Fibroblast of mammary gland (primary cell): Measurements from ENCODE around the gene MKNK2.

Experiments
- DNase-seq: peaks from one replicate; pipeline ENCODE4 v3.0.0-alpha.2; 2010; ENCODE audit warnings: low read depth
- H3K4me3 ChIP-seq: 2 replicates; pipeline ENCODE4 v1.5.1; 2011; ENCODE audit warnings: low read depth, mild to moderate bottlenecking, low read length, moderate library complexity; ENCODE audit not compliant: control insufficient read depth
- CTCF ChIP-seq: conservative IDR thresholded peaks from 2 replicates; pipeline ENCODE4 v1.5.1; 2011; ENCODE audit warnings: low read depth, low read length, inconsistent platforms; ENCODE audit not compliant: control insufficient read depth, insufficient read depth

The MKNK2 gene

GRCh38 chr19:2013683-2013961 lies 37.4 kb downstream of the MKNK2 start:
- no peak for DNase-seq

DNA sequence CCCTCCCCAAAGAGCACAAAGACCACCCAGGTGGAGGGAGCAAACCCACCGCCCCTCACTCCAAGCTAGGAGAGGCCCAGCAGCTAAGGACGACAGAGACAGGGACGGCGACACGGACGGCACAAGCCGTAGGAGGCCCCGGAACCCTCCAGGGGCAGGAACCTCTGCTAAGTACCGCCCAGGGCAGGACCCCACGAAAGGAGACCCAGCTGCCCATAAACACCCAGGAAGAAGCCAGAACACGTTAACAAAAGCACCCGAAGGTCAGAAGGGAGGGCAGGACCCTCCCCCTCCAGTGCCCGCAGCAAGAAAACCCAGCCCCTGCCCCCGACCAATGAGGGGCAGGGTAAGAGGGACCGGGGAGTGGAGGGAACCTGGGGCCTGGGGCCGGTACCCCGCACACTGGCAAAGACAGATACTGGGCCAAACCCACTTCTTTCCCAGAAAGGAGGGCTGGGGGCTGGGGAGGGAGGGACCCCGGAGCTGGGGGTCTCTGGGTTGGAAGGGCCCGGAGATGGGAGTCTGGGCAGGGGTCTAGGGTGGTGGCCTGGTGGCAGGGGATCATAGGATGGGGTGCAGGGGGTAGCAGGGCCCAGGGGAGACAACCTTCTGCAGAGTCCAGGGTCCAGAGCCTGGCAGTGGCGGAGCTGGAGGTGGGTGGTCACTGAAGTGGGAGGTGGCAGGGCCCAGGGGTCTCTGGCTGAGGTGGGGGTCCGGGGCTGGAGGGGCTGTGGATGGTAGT lies 37.9 kb downstream of the MKNK2 start:
- no peak for TF ChIP-seq CTCF
- no peak overlapping the region for H3K4me3 ChIP-seq
- DNase-seq, result no peak

More at GRCh38 chr19:2013683-2013961, 37.4 kb downstream of the MKNK2 start:
- H3K4me3 ChIP-seq, result no peak overlapping the region
- no peak for TF ChIP-seq CTCF

DNA sequence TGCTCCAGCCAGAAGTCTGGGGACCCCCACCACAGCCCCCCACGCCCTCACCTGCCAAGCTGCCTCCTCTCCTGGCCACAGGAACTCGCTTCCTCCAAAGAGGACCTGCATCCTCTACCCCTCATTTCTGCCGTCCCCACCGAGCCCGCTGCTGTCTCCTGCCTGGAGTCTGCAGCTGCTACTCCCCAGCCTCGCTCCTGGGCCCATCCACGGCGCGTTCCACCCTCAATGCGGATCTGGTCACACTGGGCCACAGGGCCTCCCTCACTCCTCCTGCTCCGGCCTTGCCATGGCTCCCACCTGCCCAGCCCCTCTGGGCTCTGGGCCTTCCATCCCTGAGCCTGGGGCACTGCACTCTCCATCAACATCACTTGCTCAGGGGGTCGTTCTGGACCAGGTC lies 39.9 kb downstream of the MKNK2 start:
- no peak for DNase-seq
- no peak for TF ChIP-seq CTCF
- no peak overlapping the region for H3K4me3 ChIP-seq

DNA sequence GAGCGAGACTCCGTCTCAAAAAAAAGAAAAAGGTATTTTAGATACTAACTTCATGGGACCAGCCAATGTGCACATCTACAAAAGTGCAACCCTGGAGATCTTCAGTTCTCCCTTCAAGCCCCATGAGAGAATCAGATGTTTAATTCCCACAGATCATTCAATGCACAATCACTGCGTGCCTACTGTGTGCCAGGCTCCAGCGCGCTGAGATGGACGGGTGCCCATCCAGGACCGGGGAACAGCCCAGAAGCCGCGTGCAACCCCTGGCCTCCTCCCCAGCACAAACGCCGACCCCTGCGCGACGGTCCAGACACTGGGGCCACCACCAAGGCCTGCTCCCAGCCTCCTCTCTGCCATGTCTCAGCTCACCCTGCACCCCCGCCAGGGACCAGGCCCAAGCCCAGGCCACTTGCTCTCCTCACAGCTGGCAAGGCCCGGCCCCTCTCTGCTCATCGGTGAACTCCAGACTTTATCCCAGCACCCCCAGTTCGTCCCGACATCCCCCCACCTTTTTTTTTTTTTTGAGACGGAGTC lies 40.8 kb downstream of the MKNK2 start:
- H3K4me3 ChIP-seq, result no peak overlapping the region
- DNase-seq, result no peak
- TF ChIP-seq CTCF, result no peak

- no peak for DNase-seq
- TF ChIP-seq CTCF, result no peak
Observed at GRCh38 chr19:2003874-2004273, 47.2 kb downstream of the MKNK2 start.

DNA sequence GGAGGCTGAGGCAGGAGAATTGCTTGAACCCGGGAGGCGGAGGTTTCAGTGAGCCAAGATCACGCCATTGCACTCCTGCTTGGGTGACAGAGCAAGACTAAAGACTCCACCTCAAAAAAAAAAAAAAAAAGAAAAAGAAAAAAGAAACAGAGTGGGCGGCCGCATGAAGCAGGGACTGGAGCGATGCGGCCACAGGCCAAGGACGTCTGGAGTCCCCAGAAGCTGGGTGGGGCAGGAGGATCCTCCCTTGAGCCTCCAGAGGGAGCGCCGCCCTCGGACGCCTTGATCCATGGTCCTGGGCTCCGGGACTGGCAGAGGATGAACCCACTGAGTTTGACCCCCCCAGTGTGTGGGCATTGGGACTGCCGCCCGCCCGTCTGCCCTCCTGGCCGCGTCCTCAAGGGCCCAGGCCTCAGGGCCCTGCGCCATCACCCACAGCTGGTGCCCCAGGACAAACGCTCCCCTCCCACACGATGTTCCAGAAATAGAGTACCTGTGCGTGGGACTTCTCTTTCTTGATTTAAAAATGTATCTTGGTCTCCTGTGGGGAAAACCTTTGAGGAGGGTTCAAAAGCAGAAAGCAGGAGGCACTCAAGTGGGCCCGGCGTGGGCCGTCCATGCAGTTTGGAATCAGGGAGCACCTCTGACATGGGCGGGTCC lies 51.1 kb downstream of the MKNK2 start:
- DNase-seq, result no peak
- H3K4me3 ChIP-seq, result no peak overlapping the region
- TF ChIP-seq CTCF, result no peak

More at GRCh38 chr19:2003874-2004273, 47.2 kb downstream of the MKNK2 start:
- no peak overlapping the region for H3K4me3 ChIP-seq
